ENCODE measurements around the gene APLN. TPM values are rescaled to one million over a fixed set of nuclear protein-coding genes. Genes with fewer than 3 reads are reported as not detected.

APLN gene
- polyA plus RNA-seq, 1 experiment: 0.21 TPM

DNA sequence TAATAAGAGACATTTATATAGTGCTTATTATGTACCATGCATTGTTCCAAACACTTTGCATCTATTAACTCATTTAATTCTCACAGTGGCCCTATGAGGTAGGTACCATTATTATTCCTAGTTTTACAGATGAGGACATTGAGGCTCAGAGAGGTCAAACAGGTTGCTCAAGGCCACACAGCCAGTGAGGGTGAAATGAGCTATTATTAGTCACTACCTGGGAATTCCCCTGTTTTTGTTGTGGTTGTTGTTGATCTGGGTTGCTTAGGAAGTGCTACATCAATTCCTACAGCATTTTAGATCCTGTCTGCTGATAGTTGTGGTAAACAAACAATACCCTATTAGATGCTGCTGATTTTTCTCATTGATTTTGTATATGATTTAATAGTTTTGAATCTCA is 41.2 kb downstream of the APLN start:
- TF ChIP-seq, protein P1, sequence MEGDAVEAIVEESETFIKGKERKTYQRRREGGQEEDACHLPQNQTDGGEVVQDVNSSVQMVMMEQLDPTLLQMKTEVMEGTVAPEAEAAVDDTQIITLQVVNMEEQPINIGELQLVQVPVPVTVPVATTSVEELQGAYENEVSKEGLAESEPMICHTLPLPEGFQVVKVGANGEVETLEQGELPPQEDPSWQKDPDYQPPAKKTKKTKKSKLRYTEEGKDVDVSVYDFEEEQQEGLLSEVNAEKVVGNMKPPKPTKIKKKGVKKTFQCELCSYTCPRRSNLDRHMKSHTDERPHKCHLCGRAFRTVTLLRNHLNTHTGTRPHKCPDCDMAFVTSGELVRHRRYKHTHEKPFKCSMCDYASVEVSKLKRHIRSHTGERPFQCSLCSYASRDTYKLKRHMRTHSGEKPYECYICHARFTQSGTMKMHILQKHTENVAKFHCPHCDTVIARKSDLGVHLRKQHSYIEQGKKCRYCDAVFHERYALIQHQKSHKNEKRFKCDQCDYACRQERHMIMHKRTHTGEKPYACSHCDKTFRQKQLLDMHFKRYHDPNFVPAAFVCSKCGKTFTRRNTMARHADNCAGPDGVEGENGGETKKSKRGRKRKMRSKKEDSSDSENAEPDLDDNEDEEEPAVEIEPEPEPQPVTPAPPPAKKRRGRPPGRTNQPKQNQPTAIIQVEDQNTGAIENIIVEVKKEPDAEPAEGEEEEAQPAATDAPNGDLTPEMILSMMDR (IDR thresholded peaks at IDR 0.05; ENCODE audit: low read depth, low read length): no peak
- ChIA-PET POLR2A (no interaction called here), CTCF (interaction anchor here (0.8 kb wide), 1 partner anchor 12 kb away, joined by 4 read pairs; no protein-coding TSS in a partner anchor)
- DNase-seq (ENCODE audit: low read depth, low spot score): no peak
- no peak overlapping the region for H3K27ac ChIP-seq (ENCODE audit: low read depth, low read length)
- H3K4me3 ChIP-seq (ENCODE audit: low read depth, low read length): no peak overlapping the region
- H3K27me3 ChIP-seq (ENCODE audit: control insufficient read depth, insufficient read depth, low read length): peaks cover 2% of the 10 kb centered on the region
- no peaks in the 10 kb centered on the region for H3K9me3 ChIP-seq (ENCODE audit: control insufficient read depth, insufficient read depth, low read length)

DNA sequence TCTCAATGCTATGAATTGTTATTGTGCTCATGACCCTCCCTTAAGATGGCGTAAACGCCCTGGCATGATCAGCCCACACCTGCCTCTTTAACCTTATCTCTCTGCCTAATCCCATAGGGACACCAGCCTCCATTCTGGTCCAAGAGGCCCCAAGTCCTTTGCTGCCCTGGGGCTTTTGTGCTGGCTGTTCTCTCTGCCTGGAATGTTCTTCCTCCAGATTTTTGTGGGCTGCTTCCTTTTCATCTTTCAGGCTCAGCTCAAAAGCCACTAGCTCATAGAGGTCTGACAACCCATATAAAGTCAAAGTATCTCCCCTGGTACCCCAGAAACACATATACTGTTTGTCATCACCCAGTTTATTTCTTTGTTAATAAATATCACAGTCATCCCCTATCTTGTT is 42.4 kb downstream of the APLN start:
- ChIA-PET CTCF (no interaction called here), POLR2A (no interaction called here)
- H3K27me3 ChIP-seq (ENCODE audit: control insufficient read depth, insufficient read depth, low read length): peaks cover 2% of the 10 kb centered on the region
- DNase-seq (ENCODE audit: low read depth, low spot score): no peak
- no peaks in the 10 kb centered on the region for H3K9me3 ChIP-seq (ENCODE audit: control insufficient read depth, insufficient read depth, low read length)
- H3K27ac ChIP-seq (ENCODE audit: low read depth, low read length): no peak overlapping the region
- TF ChIP-seq, protein P1 (IDR thresholded peaks at IDR 0.05; ENCODE audit: low read depth, low read length): no peak
- no peak overlapping the region for H3K4me3 ChIP-seq (ENCODE audit: low read depth, low read length)

DNA sequence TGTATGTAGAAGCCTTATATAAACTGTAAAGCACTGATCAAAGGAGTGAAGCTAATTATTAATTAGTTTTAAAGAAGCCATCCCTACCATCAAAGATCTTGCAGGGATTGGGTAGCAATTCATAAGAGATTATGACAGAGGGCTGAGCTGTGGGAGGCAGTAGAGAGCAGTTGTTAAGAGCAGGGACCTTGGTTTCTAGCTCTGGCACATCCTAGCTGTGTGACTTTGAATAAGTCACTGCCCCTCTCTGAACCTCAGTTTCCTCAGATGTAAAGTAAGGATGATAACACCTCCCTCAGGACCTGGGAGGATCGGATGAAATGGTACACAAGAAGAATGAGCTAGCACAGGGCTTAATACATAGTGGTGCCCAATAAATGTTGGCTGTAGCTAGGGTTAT is 45.4 kb downstream of the APLN start:
- TF ChIP-seq, protein P1 (IDR thresholded peaks at IDR 0.05; ENCODE audit: low read depth, low read length): no peak
- H3K27ac ChIP-seq (ENCODE audit: low read depth, low read length): no peak overlapping the region
- no peak for DNase-seq (ENCODE audit: low read depth, low spot score)
- ChIA-PET CTCF (interaction anchor here (0.5 to 4.0 kb wide), 4 partner anchors 28 to 451 kb away, joined by 3 to 52 read pairs (median 11); no protein-coding TSS in a partner anchor), POLR2A (no interaction called here)
- H3K27me3 ChIP-seq (ENCODE audit: control insufficient read depth, insufficient read depth, low read length): peaks cover 2% of the 10 kb centered on the region
- no peak overlapping the region for H3K4me3 ChIP-seq (ENCODE audit: low read depth, low read length)
- H3K9me3 ChIP-seq (ENCODE audit: control insufficient read depth, insufficient read depth, low read length): no peaks in the 10 kb centered on the region

DNA sequence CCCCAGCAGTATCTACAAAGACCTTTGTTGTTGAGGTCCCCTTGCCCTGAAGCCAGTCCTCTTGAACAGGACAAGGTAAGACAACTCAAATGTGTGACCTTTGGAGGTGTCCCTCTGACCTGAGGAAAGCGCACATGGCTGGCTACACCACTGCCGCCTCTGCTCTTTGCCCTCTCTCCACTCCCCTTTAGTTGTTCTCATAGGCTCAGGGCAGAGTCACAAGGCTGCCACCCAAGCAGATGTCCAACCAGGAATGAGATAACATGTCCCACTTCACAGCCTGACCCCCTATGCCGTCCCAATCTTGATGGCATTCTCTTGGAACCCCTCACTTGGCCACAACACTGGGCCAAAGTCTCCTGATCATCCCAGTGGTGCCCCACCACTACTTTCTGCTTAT is 46.3 kb downstream of the APLN start:
- POLR2A ChIA-PET: no interaction called here

DNA sequence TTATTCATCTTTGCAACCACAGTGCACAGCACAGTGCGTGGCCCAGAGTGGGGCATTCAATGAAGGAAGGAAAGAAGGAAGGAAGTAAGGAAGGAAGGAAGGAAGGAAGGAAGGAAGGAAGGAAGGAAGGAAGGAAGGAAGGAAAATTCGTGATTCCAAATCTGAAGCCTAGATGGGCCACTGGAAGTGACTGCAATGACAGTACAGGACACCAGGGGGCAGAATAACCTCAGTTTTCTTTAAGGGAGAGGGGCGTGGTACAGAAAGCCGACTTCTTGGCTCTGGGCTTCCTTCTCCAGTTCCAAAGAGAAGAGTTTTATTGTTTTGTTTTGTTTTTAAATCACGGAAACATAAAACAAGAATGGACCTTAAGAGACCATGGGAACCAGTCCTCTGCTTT is 47.8 kb downstream of the APLN start:
- Histone ChIP-seq H3K4me3 (ENCODE audit: low read depth, low read length) (no peak overlapping the region), H3K9me3 (ENCODE audit: control insufficient read depth, insufficient read depth, low read length) (no peaks in the 10 kb centered on the region), H3K27ac (ENCODE audit: low read depth, low read length) (no peak overlapping the region), H3K27me3 (ENCODE audit: control insufficient read depth, insufficient read depth, low read length) (peaks cover 2% of the 10 kb centered on the region)
- POLR2A ChIA-PET: no interaction called here
- DNase-seq (ENCODE audit: low read depth, low spot score): no peak
- CTCF ChIA-PET: interaction anchor here (0.6 to 3.8 kb wide), 4 partner anchors 11 to 453 kb away, joined by 3 to 40 read pairs (median 15); no protein-coding TSS in a partner anchor
- TF ChIP-seq, protein P1 (IDR thresholded peaks at IDR 0.05; ENCODE audit: low read depth, low read length): peak; percentile 61

More for the DNA sequence above, 46.3 kb downstream of the APLN start:
- no peak for DNase-seq (ENCODE audit: low read depth, low spot score)
- Histone ChIP-seq H3K27me3 (ENCODE audit: control insufficient read depth, insufficient read depth, low read length) (peaks cover 2% of the 10 kb centered on the region), H3K4me3 (ENCODE audit: low read depth, low read length) (no peak overlapping the region), H3K27ac (ENCODE audit: low read depth, low read length) (no peak overlapping the region), H3K9me3 (ENCODE audit: control insufficient read depth, insufficient read depth, low read length) (no peaks in the 10 kb centered on the region)
- TF ChIP-seq, protein P1 (IDR thresholded peaks at IDR 0.05; ENCODE audit: low read depth, low read length): no peak
- CTCF ChIA-PET: interaction anchor here (0.6 to 4.0 kb wide), 7 partner anchors 27 to 639 kb away, joined by 3 to 52 read pairs (median 5); no protein-coding TSS in a partner anchor
